ENCODE measurements around the gene ASAP2. TPM values are rescaled to one million over a fixed set of nuclear protein-coding genes. Genes with fewer than 3 reads are reported as not detected.

Gene ASAP2
- total RNA-seq, 1 experiment from 2014 or later: 60.3 TPM

GRCh38 chr2:9408641-9409151 is 202.1 kb downstream of the ASAP2 start:
- H3K27me3 ChIP-seq (ENCODE audit: insufficient read depth, low read depth): no peaks in the 10 kb centered on the region
- intact Hi-C loops (cut with micrococcal nuclease; ENCODE audit: unreplicated experiment): no loop called here
- H3K9me2 ChIP-seq (ENCODE audit: insufficient read depth): no peaks in the 10 kb centered on the region
- peaks cover 55% of the 10 kb centered on the region for H3F3A ChIP-seq (ENCODE audit: insufficient read depth, low read depth)
- no peaks in the 10 kb centered on the region for H3K9me3 ChIP-seq (ENCODE audit: insufficient read depth, low read depth)
- ChIA-PET POLR2A (ENCODE audit: unreplicated experiment) (interaction anchor here (0.7 kb wide), 1 partner anchor 266 kb away, joined by 6 read pairs; no protein-coding TSS in a partner anchor), CTCF (no interaction called here)
- no peaks in the 10 kb centered on the region; the same call in 1 of the 2 replicates for H4K20me1 ChIP-seq (ENCODE audit: insufficient read depth)
- H3K27ac ChIP-seq: no peak overlapping the region
- H3K79me2 ChIP-seq (ENCODE audit: low read depth): no peaks in the 10 kb centered on the region
- peak in 1 of 2 experiments; percentile 53 for DNase-seq
- TF ChIP-seq EZH2 (IDR thresholded peaks at IDR 0.05; ENCODE audit: low read depth) (no peak), CTCF (conservative IDR thresholded peaks at IDR 0.05) (no peak)
- H3K36me3 ChIP-seq (ENCODE audit: low read depth): peaks cover 28% of the 10 kb centered on the region
- no TSS peak for BruUV-seq (replicated peaks)
- H3K4me1 ChIP-seq (replicated peaks; ENCODE audit: insufficient read depth): peaks cover 8% of the 10 kb centered on the region
- H3K4me3 ChIP-seq: no peak overlapping the region
- no peak overlapping the region for H2AFZ ChIP-seq
- H3K4me2 ChIP-seq: no peak overlapping the region

GRCh38 chr2:9410108-9410507 is 203.5 kb downstream of the ASAP2 start:
- Histone ChIP-seq H3K27ac (no peak overlapping the region), H3K9me3 (ENCODE audit: insufficient read depth, low read depth) (no peaks in the 10 kb centered on the region), H2AFZ (no peak overlapping the region), H3K4me2 (no peak overlapping the region), H3K4me3 (no peak overlapping the region), H3F3A (ENCODE audit: insufficient read depth, low read depth) (peaks cover 41% of the 10 kb centered on the region), H3K9me2 (ENCODE audit: insufficient read depth) (no peaks in the 10 kb centered on the region), H3K4me1 (replicated peaks; ENCODE audit: insufficient read depth) (no peaks in the 10 kb centered on the region; the same call in 1 of the 2 replicates), H4K20me1 (ENCODE audit: insufficient read depth) (no peaks in the 10 kb centered on the region; the same call in 1 of the 2 replicates), H3K79me2 (ENCODE audit: low read depth) (no peaks in the 10 kb centered on the region), H3K27me3 (ENCODE audit: insufficient read depth, low read depth) (no peaks in the 10 kb centered on the region), H3K36me3 (ENCODE audit: low read depth) (peaks cover 21% of the 10 kb centered on the region)
- TF ChIP-seq EZH2 (IDR thresholded peaks at IDR 0.05; ENCODE audit: low read depth) (no peak), CTCF (conservative IDR thresholded peaks at IDR 0.05) (no peak)
- CTCF ChIA-PET: no interaction called here
- no peak for DNase-seq
- intact Hi-C loops (cut with micrococcal nuclease; ENCODE audit: unreplicated experiment): no loop called here
- POLR2A ChIA-PET (ENCODE audit: unreplicated experiment): no interaction called here
- no TSS peak for BruUV-seq (replicated peaks)

- DNase-seq: no peak
- Histone ChIP-seq H3F3A (ENCODE audit: insufficient read depth, low read depth) (peaks cover 24% of the 10 kb centered on the region), H2AFZ (no peak overlapping the region), H3K4me1 (replicated peaks; ENCODE audit: insufficient read depth) (no peaks in the 10 kb centered on the region; the same call in 1 of the 2 replicates), H3K4me2 (no peak overlapping the region), H3K27me3 (ENCODE audit: insufficient read depth, low read depth) (no peaks in the 10 kb centered on the region), H4K20me1 (ENCODE audit: insufficient read depth) (no peaks in the 10 kb centered on the region), H3K79me2 (ENCODE audit: low read depth) (peaks cover 15% of the 10 kb centered on the region; the same call in 1 of the 2 replicates), H3K36me3 (ENCODE audit: low read depth) (peaks cover 11% of the 10 kb centered on the region), H3K9me2 (ENCODE audit: insufficient read depth) (no peaks in the 10 kb centered on the region), H3K9me3 (ENCODE audit: insufficient read depth, low read depth) (no peaks in the 10 kb centered on the region), H3K4me3 (no peak overlapping the region), H3K27ac (no peak overlapping the region)
- POLR2A ChIA-PET (ENCODE audit: unreplicated experiment): no interaction called here
- intact Hi-C loops (cut with micrococcal nuclease; ENCODE audit: unreplicated experiment): no loop called here
- CTCF ChIA-PET: no interaction called here
- BruUV-seq (replicated peaks): no TSS peak
- TF ChIP-seq CTCF (conservative IDR thresholded peaks at IDR 0.05) (no peak), EZH2 (IDR thresholded peaks at IDR 0.05; ENCODE audit: low read depth) (no peak)
Observed at GRCh38 chr2:9412781-9413180, 206.2 kb downstream of the ASAP2 start.

Measured in PC-9 (cell line).